ENCODE results near the gene ADD1.

ADD1 gene

DNA sequence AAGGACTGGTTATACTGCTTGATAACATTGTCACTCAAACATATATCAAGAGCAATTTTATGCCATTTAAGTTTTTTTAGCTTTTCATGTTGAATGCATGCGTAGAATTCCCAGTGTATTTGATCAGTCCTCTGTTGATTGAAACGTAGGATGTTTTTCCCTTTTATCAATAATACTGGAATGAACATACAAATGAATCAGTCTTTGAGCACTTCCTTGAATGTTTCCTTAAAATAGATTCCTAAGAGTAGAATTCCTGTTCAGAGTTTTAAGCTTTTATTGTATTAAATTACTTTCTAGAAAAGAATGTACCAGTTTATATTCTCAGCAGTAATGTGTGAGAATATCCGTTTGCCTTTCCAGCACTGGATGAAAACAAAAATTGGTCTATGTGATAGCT is 37.8 kb downstream of the ADD1 start:
- H2AFZ ChIP-seq = no peak overlapping the region
- no peaks in the 10 kb centered on the region for H3K4me1 ChIP-seq
- H3K27me3 ChIP-seq (ENCODE audit: control insufficient read depth, insufficient read depth, low read length) = no peaks in the 10 kb centered on the region
- no peak overlapping the region for H3K9ac ChIP-seq
- TF ChIP-seq, protein P1, sequence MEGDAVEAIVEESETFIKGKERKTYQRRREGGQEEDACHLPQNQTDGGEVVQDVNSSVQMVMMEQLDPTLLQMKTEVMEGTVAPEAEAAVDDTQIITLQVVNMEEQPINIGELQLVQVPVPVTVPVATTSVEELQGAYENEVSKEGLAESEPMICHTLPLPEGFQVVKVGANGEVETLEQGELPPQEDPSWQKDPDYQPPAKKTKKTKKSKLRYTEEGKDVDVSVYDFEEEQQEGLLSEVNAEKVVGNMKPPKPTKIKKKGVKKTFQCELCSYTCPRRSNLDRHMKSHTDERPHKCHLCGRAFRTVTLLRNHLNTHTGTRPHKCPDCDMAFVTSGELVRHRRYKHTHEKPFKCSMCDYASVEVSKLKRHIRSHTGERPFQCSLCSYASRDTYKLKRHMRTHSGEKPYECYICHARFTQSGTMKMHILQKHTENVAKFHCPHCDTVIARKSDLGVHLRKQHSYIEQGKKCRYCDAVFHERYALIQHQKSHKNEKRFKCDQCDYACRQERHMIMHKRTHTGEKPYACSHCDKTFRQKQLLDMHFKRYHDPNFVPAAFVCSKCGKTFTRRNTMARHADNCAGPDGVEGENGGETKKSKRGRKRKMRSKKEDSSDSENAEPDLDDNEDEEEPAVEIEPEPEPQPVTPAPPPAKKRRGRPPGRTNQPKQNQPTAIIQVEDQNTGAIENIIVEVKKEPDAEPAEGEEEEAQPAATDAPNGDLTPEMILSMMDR (IDR thresholded peaks at IDR 0.05) = no peak
- H3K9me3 ChIP-seq (ENCODE audit: control insufficient read depth, low read length) = no peaks in the 10 kb centered on the region
- no peak overlapping the region for H3K4me2 ChIP-seq (ENCODE audit: low read length)
- peaks cover 2% of the 10 kb centered on the region for H3K79me2 ChIP-seq
- H3K36me3 ChIP-seq (ENCODE audit: control insufficient read depth, insufficient read depth, low read length) = no peaks in the 10 kb centered on the region
- H3K4me3 ChIP-seq (ENCODE audit: low read depth, low read length) = no peak overlapping the region
- H3K27ac ChIP-seq = no peak overlapping the region

DNA sequence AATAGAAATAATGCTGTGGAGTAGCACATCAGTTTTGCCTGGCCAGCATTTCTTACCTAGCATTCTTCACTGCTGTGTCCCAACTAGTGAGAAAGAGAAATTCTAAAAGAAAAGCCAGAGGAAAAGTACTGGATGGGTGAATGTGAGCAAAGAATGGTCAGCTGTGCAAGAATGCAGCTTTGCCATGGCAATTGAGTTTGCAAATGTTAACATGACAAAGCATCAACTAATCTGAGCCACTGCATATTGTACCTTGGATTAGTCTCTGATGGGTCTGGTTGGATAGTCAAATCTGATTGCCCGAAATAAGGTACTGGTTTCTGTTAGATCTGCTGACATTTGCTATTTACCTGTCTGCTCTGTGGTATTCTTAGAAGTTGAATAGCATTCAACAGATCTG is 38.7 kb downstream of the ADD1 start:
- Histone ChIP-seq H3K36me3 (ENCODE audit: control insufficient read depth, insufficient read depth, low read length) (no peaks in the 10 kb centered on the region), H3K27me3 (ENCODE audit: control insufficient read depth, insufficient read depth, low read length) (no peaks in the 10 kb centered on the region), H3K9me3 (ENCODE audit: control insufficient read depth, low read length) (no peaks in the 10 kb centered on the region), H3K27ac (no peak overlapping the region), H2AFZ (no peak overlapping the region), H3K79me2 (peaks cover 2% of the 10 kb centered on the region), H3K4me1 (no peaks in the 10 kb centered on the region), H3K9ac (no peak overlapping the region), H3K4me2 (ENCODE audit: low read length) (no peak overlapping the region), H3K4me3 (ENCODE audit: low read depth, low read length) (no peak overlapping the region)
- TF ChIP-seq, protein P1 (IDR thresholded peaks at IDR 0.05) = no peak

DNA sequence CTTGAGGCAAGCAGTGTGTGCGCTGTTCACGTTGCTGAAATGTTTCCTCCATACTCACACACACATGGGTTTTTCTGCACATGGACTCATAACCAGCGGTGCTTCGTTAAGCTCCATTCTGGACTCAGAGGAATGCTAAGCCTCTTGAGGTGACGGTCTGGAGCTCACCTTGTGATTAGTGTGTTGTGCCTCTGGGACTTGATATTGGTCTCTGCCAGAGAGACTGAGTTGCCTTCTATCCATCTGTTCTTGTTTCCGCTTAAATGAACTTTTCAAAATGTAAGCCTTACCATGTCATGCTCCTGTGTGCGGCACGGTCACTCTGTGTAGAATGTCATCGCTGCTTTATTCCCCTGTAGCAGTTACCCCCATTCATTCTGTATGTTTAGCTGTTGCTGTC is 42.5 kb downstream of the ADD1 start:
- no peak overlapping the region for H3K27ac ChIP-seq
- no peak overlapping the region for H3K9ac ChIP-seq
- H3K4me3 ChIP-seq (ENCODE audit: low read depth, low read length) = no peak overlapping the region
- no peaks in the 10 kb centered on the region for H3K9me3 ChIP-seq (ENCODE audit: control insufficient read depth, low read length)
- H3K27me3 ChIP-seq (ENCODE audit: control insufficient read depth, insufficient read depth, low read length) = no peaks in the 10 kb centered on the region
- no peak overlapping the region for H2AFZ ChIP-seq
- no peaks in the 10 kb centered on the region for H3K79me2 ChIP-seq
- no peaks in the 10 kb centered on the region for H3K4me1 ChIP-seq
- TF ChIP-seq, protein P1 (IDR thresholded peaks at IDR 0.05) = no peak
- H3K4me2 ChIP-seq (ENCODE audit: low read length) = no peak overlapping the region
- H3K36me3 ChIP-seq (ENCODE audit: control insufficient read depth, insufficient read depth, low read length) = no peaks in the 10 kb centered on the region

DNA sequence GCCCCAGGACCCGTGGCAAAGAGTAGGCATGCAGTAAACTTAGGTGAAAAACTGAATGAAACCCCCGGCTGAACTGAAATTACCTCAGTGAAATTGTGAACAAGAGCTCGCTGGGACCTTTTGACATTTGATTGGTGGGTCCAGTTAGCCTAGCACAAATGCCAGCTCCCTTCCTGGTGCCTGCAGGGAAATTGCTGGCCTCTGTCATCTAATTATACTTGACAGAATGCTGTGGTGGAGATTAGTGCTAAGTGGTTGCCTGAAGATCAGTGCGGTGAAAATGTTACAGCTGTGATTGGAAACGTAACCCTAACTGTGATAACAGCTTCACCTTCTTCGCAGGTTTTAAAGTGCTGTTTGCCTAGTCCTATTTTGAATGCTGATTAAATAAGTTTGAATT is 43.0 kb downstream of the ADD1 start:
- H3K9me3 ChIP-seq (ENCODE audit: control insufficient read depth, low read length) = no peaks in the 10 kb centered on the region
- no peaks in the 10 kb centered on the region for H3K36me3 ChIP-seq (ENCODE audit: control insufficient read depth, insufficient read depth, low read length)
- H3K9ac ChIP-seq = no peak overlapping the region
- TF ChIP-seq, protein P1 (IDR thresholded peaks at IDR 0.05) = no peak
- H3K4me1 ChIP-seq = peaks cover 4% of the 10 kb centered on the region
- no peaks in the 10 kb centered on the region for H3K79me2 ChIP-seq
- no peak overlapping the region for H2AFZ ChIP-seq
- no peak overlapping the region for H3K27ac ChIP-seq
- H3K27me3 ChIP-seq (ENCODE audit: control insufficient read depth, insufficient read depth, low read length) = no peaks in the 10 kb centered on the region
- H3K4me2 ChIP-seq (ENCODE audit: low read length) = no peak overlapping the region
- H3K4me3 ChIP-seq (ENCODE audit: low read depth, low read length) = no peak overlapping the region

DNA sequence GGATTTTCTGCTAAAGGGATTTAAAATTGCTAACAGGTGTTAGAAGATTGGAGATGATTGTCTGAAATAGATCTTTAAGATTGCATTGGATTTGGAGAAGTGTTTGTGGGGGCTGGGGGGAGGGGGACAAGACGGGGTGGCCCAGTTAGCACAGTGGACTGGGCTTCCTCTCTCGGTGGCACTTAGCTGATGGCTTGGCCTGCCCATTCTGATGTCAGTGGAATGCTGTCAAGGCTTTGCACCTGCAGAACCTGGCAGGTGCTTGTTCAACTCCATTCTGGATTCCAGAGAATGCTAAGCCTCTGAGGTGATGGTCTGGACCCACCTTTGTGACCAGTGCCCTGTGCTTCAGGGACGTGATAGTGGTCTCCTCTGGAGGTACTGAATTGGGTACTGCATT is 43.7 kb downstream of the ADD1 start:
- H3K4me2 ChIP-seq (ENCODE audit: low read length) = no peak overlapping the region
- TF ChIP-seq, protein P1 (IDR thresholded peaks at IDR 0.05) = no peak
- no peaks in the 10 kb centered on the region for H3K79me2 ChIP-seq
- no peaks in the 10 kb centered on the region for H3K27me3 ChIP-seq (ENCODE audit: control insufficient read depth, insufficient read depth, low read length)
- no peak overlapping the region for H3K27ac ChIP-seq
- no peak overlapping the region for H3K9ac ChIP-seq
- peaks cover 4% of the 10 kb centered on the region for H3K4me1 ChIP-seq
- no peaks in the 10 kb centered on the region for H3K9me3 ChIP-seq (ENCODE audit: control insufficient read depth, low read length)
- H3K4me3 ChIP-seq (ENCODE audit: low read depth, low read length) = no peak overlapping the region
- H2AFZ ChIP-seq = no peak overlapping the region
- no peaks in the 10 kb centered on the region for H3K36me3 ChIP-seq (ENCODE audit: control insufficient read depth, insufficient read depth, low read length)
